ENCODE results near the gene PRMT7.

PRMT7 gene

GRCh38 chr16:68328860-68329390, 18.1 kb downstream of the PRMT7 start:
- H3K9ac ChIP-seq (ENCODE audit: low read depth in 1 of 2, low read length in 2 of 2) = no peak overlapping the region
- H3K36me3 ChIP-seq (ENCODE audit: control insufficient read depth in 1 of 2, insufficient read depth in 2 of 2, low read length in 2 of 2) = peaks cover 7 to 23% of the 10 kb centered on the region in 2 donors
- no peaks in the 10 kb centered on the region for H3K9me3 ChIP-seq (ENCODE audit: control insufficient read depth in 1 of 2, low read length in 2 of 2)
- peaks cover 17 to 25% of the 10 kb centered on the region in 2 donors for H3K4me1 ChIP-seq (ENCODE audit: control insufficient read depth in 1 of 2, insufficient read depth in 2 of 2, low read length in 2 of 2)
- H3K4me3 ChIP-seq (ENCODE audit: low read depth in 1 of 2, low read length in 2 of 2) = no peak overlapping the region
- no peaks in the 10 kb centered on the region for H3K27me3 ChIP-seq (ENCODE audit: control insufficient read depth in 1 of 2, insufficient read depth in 2 of 2, low read length in 2 of 2)
- H3K27ac ChIP-seq (ENCODE audit: low read depth, low read length) = no peak overlapping the region

- Histone ChIP-seq H3K4me3 (ENCODE audit: low read depth in 1 of 2, low read length in 2 of 2) (no peak overlapping the region), H3K9me3 (ENCODE audit: control insufficient read depth in 1 of 2, low read length in 2 of 2) (no peaks in the 10 kb centered on the region), H3K27ac (ENCODE audit: low read depth, low read length) (no peak overlapping the region), H3K36me3 (ENCODE audit: control insufficient read depth in 1 of 2, insufficient read depth in 2 of 2, low read length in 2 of 2) (peaks cover 0 to 7% of the 10 kb centered on the region in 2 donors), H3K27me3 (ENCODE audit: control insufficient read depth in 1 of 2, insufficient read depth in 2 of 2, low read length in 2 of 2) (no peaks in the 10 kb centered on the region), H3K9ac (ENCODE audit: low read depth in 1 of 2, low read length in 2 of 2) (peak overlapping the region in 1 of 2 donors; percentile 26), H3K4me1 (ENCODE audit: control insufficient read depth in 1 of 2, insufficient read depth in 2 of 2, low read length in 2 of 2) (peaks cover 17 to 25% of the 10 kb centered on the region in 2 donors)
These were observed 21.1 kb downstream of the PRMT7 start for GRCh38 chr16:68331879-68332410.

DNA sequence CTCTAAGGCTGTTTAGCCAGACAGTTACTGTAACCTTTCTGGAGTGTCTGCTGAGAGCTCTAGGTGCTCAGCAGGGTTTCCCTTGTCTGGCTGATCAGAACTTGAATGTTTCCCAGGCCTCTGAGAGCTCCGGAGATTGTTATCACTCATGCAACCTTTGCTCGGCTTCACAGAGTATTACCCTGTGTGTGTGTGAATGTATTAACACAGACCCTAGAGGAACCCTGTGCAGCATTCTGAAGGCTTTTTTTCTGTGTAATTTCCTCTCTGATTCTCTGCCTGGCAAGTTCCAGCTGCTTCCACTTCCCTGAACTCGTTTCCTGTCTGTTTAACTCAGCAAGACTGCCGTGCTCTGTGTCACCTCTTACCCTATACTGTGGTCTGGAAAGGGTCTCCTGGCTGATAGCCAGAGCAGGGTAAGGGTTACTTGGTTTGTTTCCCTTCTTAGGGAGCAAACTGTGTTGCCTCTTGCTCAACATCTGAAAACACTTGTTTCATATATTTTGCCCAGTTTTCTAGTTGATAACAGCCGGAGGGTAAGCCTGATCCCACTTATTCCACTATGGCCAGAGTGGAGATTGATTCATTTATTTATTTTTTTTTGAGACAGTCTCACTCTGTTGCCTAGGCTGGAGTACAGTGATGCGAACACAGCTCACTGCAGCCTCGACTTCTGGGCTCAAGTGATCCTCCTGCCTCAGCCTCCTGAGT, 21.7 kb downstream of the PRMT7 start:
- Histone ChIP-seq H3K4me3 (ENCODE audit: low read depth in 1 of 2, low read length in 2 of 2) (peak overlapping the region; percentile 5 to 13), H3K9ac (ENCODE audit: low read depth in 1 of 2, low read length in 2 of 2) (peak overlapping the region in 1 of 2 donors; percentile 35)

GRCh38 chr16:68335175-68335574, 24.4 kb downstream of the PRMT7 start:
- Histone ChIP-seq H3K4me3 (ENCODE audit: low read depth in 1 of 2, low read length in 2 of 2) (no peak overlapping the region), H3K9me3 (ENCODE audit: control insufficient read depth in 1 of 2, low read length in 2 of 2) (no peaks in the 10 kb centered on the region), H3K4me1 (ENCODE audit: control insufficient read depth in 1 of 2, insufficient read depth in 2 of 2, low read length in 2 of 2) (peaks cover 11 to 18% of the 10 kb centered on the region in 2 donors), H3K36me3 (ENCODE audit: control insufficient read depth in 1 of 2, insufficient read depth in 2 of 2, low read length in 2 of 2) (peaks cover 25 to 34% of the 10 kb centered on the region in 2 donors), H3K9ac (ENCODE audit: low read depth in 1 of 2, low read length in 2 of 2) (no peak overlapping the region), H3K27ac (ENCODE audit: low read depth, low read length) (no peak overlapping the region), H3K27me3 (ENCODE audit: control insufficient read depth in 1 of 2, insufficient read depth in 2 of 2, low read length in 2 of 2) (no peaks in the 10 kb centered on the region)

More for the DNA sequence above, 21.7 kb downstream of the PRMT7 start:
- Histone ChIP-seq H3K36me3 (ENCODE audit: control insufficient read depth in 1 of 2, insufficient read depth in 2 of 2, low read length in 2 of 2) (peaks cover 6 to 8% of the 10 kb centered on the region in 2 donors), H3K27ac (ENCODE audit: low read depth, low read length) (no peak overlapping the region), H3K9me3 (ENCODE audit: control insufficient read depth in 1 of 2, low read length in 2 of 2) (no peaks in the 10 kb centered on the region), H3K27me3 (ENCODE audit: control insufficient read depth in 1 of 2, insufficient read depth in 2 of 2, low read length in 2 of 2) (no peaks in the 10 kb centered on the region), H3K4me1 (ENCODE audit: control insufficient read depth in 1 of 2, insufficient read depth in 2 of 2, low read length in 2 of 2) (peaks cover 17 to 25% of the 10 kb centered on the region in 2 donors)

- Histone ChIP-seq H3K4me1 (ENCODE audit: control insufficient read depth in 1 of 2, insufficient read depth in 2 of 2, low read length in 2 of 2) (peaks cover 0 to under 1% of the 10 kb centered on the region in 2 donors), H3K9ac (ENCODE audit: low read depth in 1 of 2, low read length in 2 of 2) (no peak overlapping the region), H3K36me3 (ENCODE audit: control insufficient read depth in 1 of 2, insufficient read depth in 2 of 2, low read length in 2 of 2) (peaks cover 32 to 56% of the 10 kb centered on the region in 2 donors), H3K9me3 (ENCODE audit: control insufficient read depth in 1 of 2, low read length in 2 of 2) (no peaks in the 10 kb centered on the region), H3K27ac (ENCODE audit: low read depth, low read length) (no peak overlapping the region), H3K27me3 (ENCODE audit: control insufficient read depth in 1 of 2, insufficient read depth in 2 of 2, low read length in 2 of 2) (no peaks in the 10 kb centered on the region), H3K4me3 (ENCODE audit: low read depth in 1 of 2, low read length in 2 of 2) (no peak overlapping the region)
These were observed 27.7 kb downstream of the PRMT7 start for GRCh38 chr16:68338326-68339119.

GRCh38 chr16:68339214-68339613, 28.4 kb downstream of the PRMT7 start:
- no peak overlapping the region for H3K4me3 ChIP-seq (ENCODE audit: low read depth in 1 of 2, low read length in 2 of 2)
- H3K36me3 ChIP-seq (ENCODE audit: control insufficient read depth in 1 of 2, insufficient read depth in 2 of 2, low read length in 2 of 2) = peaks cover 32 to 58% of the 10 kb centered on the region in 2 donors
- H3K9me3 ChIP-seq (ENCODE audit: control insufficient read depth in 1 of 2, low read length in 2 of 2) = no peaks in the 10 kb centered on the region
- H3K27ac ChIP-seq (ENCODE audit: low read depth, low read length) = no peak overlapping the region
- H3K4me1 ChIP-seq (ENCODE audit: control insufficient read depth in 1 of 2, insufficient read depth in 2 of 2, low read length in 2 of 2) = no peaks in the 10 kb centered on the region
- no peak overlapping the region for H3K9ac ChIP-seq (ENCODE audit: low read depth in 1 of 2, low read length in 2 of 2)
- H3K27me3 ChIP-seq (ENCODE audit: control insufficient read depth in 1 of 2, insufficient read depth in 2 of 2, low read length in 2 of 2) = no peaks in the 10 kb centered on the region

DNA sequence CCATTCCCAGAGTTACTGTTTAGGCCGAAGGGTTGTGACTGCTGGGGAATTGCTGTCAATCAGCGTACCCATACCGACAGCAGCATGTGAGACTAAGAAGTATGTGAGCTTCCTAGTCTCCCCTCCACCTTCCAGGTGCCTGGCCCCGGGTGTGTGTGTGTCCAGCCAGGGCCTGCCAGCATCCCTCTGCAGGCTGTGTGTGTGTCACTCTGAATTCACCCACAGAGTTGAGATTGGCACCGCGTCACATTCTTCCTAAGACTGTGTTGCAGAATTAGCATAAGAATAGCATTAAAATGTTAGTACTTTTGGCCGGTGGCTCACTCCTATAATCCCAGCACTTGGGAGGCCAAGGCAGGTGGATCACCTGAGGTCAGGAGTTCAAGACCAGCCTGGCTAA, 31.8 kb downstream of the PRMT7 start:
- no peaks in the 10 kb centered on the region for H3K27me3 ChIP-seq (ENCODE audit: control insufficient read depth in 1 of 2, insufficient read depth in 2 of 2, low read length in 2 of 2)
- no peaks in the 10 kb centered on the region for H3K9me3 ChIP-seq (ENCODE audit: control insufficient read depth in 1 of 2, low read length in 2 of 2)
- H3K4me1 ChIP-seq (ENCODE audit: control insufficient read depth in 1 of 2, insufficient read depth in 2 of 2, low read length in 2 of 2) = no peaks in the 10 kb centered on the region
- H3K27ac ChIP-seq (ENCODE audit: low read depth, low read length) = no peak overlapping the region
- peaks cover 40 to 74% of the 10 kb centered on the region in 2 donors for H3K36me3 ChIP-seq (ENCODE audit: control insufficient read depth in 1 of 2, insufficient read depth in 2 of 2, low read length in 2 of 2)
- H3K9ac ChIP-seq (ENCODE audit: low read depth in 1 of 2, low read length in 2 of 2) = no peak overlapping the region
- no peak overlapping the region for H3K4me3 ChIP-seq (ENCODE audit: low read depth in 1 of 2, low read length in 2 of 2)

DNA sequence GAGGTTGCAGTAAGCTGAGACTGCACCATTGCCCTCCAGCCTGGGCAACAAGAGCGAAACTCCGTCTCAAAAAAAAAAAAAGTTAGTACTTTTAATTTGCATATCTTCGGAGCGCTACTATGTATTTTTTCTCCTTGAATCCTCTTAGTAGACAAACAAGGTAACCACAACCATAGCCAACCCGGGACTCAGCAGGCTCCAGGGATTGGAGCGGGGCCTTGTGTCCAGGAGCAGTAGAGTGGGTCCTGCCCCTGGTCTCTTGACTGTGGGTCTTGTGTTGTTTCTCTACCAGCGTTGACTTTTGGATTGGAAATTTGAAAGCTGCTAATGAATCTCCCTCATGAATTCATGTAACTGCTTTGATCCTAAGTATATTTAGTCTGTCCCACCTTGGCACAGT, 32.3 kb downstream of the PRMT7 start:
- Histone ChIP-seq H3K4me1 (ENCODE audit: control insufficient read depth in 1 of 2, insufficient read depth in 2 of 2, low read length in 2 of 2) (no peaks in the 10 kb centered on the region), H3K27me3 (ENCODE audit: control insufficient read depth in 1 of 2, insufficient read depth in 2 of 2, low read length in 2 of 2) (no peaks in the 10 kb centered on the region), H3K27ac (ENCODE audit: low read depth, low read length) (no peak overlapping the region), H3K4me3 (ENCODE audit: low read depth in 1 of 2, low read length in 2 of 2) (no peak overlapping the region), H3K9me3 (ENCODE audit: control insufficient read depth in 1 of 2, low read length in 2 of 2) (no peaks in the 10 kb centered on the region), H3K36me3 (ENCODE audit: control insufficient read depth in 1 of 2, insufficient read depth in 2 of 2, low read length in 2 of 2) (peaks cover 40 to 70% of the 10 kb centered on the region in 2 donors), H3K9ac (ENCODE audit: low read depth in 1 of 2, low read length in 2 of 2) (no peak overlapping the region)

- Histone ChIP-seq H3K4me3 (ENCODE audit: low read depth in 1 of 2, low read length in 2 of 2) (no peak overlapping the region), H3K9ac (ENCODE audit: low read depth in 1 of 2, low read length in 2 of 2) (no peak overlapping the region), H3K27me3 (ENCODE audit: control insufficient read depth in 1 of 2, insufficient read depth in 2 of 2, low read length in 2 of 2) (no peaks in the 10 kb centered on the region), H3K9me3 (ENCODE audit: control insufficient read depth in 1 of 2, low read length in 2 of 2) (no peaks in the 10 kb centered on the region), H3K4me1 (ENCODE audit: control insufficient read depth in 1 of 2, insufficient read depth in 2 of 2, low read length in 2 of 2) (no peaks in the 10 kb centered on the region), H3K27ac (ENCODE audit: low read depth, low read length) (no peak overlapping the region), H3K36me3 (ENCODE audit: control insufficient read depth in 1 of 2, insufficient read depth in 2 of 2, low read length in 2 of 2) (peaks cover 31 to 69% of the 10 kb centered on the region in 2 donors)
These were observed 33.4 kb downstream of the PRMT7 start for GRCh38 chr16:68344252-68344651.

GRCh38 chr16:68345351-68345810, 34.6 kb downstream of the PRMT7 start:
- H3K9me3 ChIP-seq (ENCODE audit: control insufficient read depth in 1 of 2, low read length in 2 of 2) = no peaks in the 10 kb centered on the region
- no peaks in the 10 kb centered on the region for H3K27me3 ChIP-seq (ENCODE audit: control insufficient read depth in 1 of 2, insufficient read depth in 2 of 2, low read length in 2 of 2)
- H3K36me3 ChIP-seq (ENCODE audit: control insufficient read depth in 1 of 2, insufficient read depth in 2 of 2, low read length in 2 of 2) = peaks cover 26 to 68% of the 10 kb centered on the region in 2 donors
- H3K4me1 ChIP-seq (ENCODE audit: control insufficient read depth in 1 of 2, insufficient read depth in 2 of 2, low read length in 2 of 2) = no peaks in the 10 kb centered on the region
- H3K9ac ChIP-seq (ENCODE audit: low read depth in 1 of 2, low read length in 2 of 2) = no peak overlapping the region
- H3K4me3 ChIP-seq (ENCODE audit: low read depth in 1 of 2, low read length in 2 of 2) = no peak overlapping the region
- H3K27ac ChIP-seq (ENCODE audit: low read depth, low read length) = no peak overlapping the region
